Measurements from ENCODE around the gene CNTN2. TPM values are rescaled to one million over a fixed set of nuclear protein-coding genes. Genes with fewer than 3 reads are reported as not detected.

CNTN2 gene
- total RNA-seq (2021; fragmentation: NEBNext Ultra II Directional; extraction: Animal tissue kit (Norgen Biotek cat#: 25700)) = not detected
- long read RNA-seq = 0 reads

GRCh38 chr1:205042911-205043806, at the start of gene CNTN2:
Gene CNTN2 (plus strand): TSS chr1:205043212. CDS start chr1:205053186, 9,974 bp downstream.
- no peak for TF ChIP-seq CTCF (IDR thresholded peaks at IDR 0.05)
- Mint-ChIP-seq H3K4me3 (no peak within 1 kb of the TSS), H3K36me3 (ENCODE audit: low read depth) (no peaks in the 10 kb centered on the region), H3K27me3 (ENCODE audit: insufficient read depth) (peaks cover 70% of the 10 kb centered on the region), H3K9me3 (no peaks in the 10 kb centered on the region), H3K27ac (no peak within 1 kb of the TSS), H3K4me1 (ENCODE audit: low read depth) (no peaks in the 10 kb centered on the region)
- DNase-seq = no peak

GRCh38 chr1:204994086-204994862, 48.7 kb upstream of the CNTN2 start:
- peaks cover 20% of the 10 kb centered on the region for H3K27me3 Mint-ChIP-seq (ENCODE audit: insufficient read depth)
- DNase-seq = no peak
- H3K9me3 Mint-ChIP-seq = no peaks in the 10 kb centered on the region
- H3K4me1 Mint-ChIP-seq (ENCODE audit: low read depth) = peaks cover 14% of the 10 kb centered on the region
- TF ChIP-seq CTCF (IDR thresholded peaks at IDR 0.05) = no peak
- H3K36me3 Mint-ChIP-seq (ENCODE audit: low read depth) = no peaks in the 10 kb centered on the region
- no peak overlapping the region for H3K4me3 Mint-ChIP-seq
- no peak overlapping the region for H3K27ac Mint-ChIP-seq

- no peak for DNase-seq
- Mint-ChIP-seq H3K36me3 (ENCODE audit: low read depth) (no peaks in the 10 kb centered on the region), H3K9me3 (no peaks in the 10 kb centered on the region), H3K27me3 (ENCODE audit: insufficient read depth) (peaks cover 26% of the 10 kb centered on the region), H3K4me1 (ENCODE audit: low read depth) (peaks cover 12% of the 10 kb centered on the region), H3K4me3 (no peak overlapping the region), H3K27ac (no peak overlapping the region)
- no peak for TF ChIP-seq CTCF (IDR thresholded peaks at IDR 0.05)
Measured at GRCh38 chr1:204996981-204997380, 46.0 kb upstream of the CNTN2 start.

- no peak for DNase-seq
- TF ChIP-seq CTCF (IDR thresholded peaks at IDR 0.05) = no peak
- H3K4me3 Mint-ChIP-seq = no peak overlapping the region
- H3K9me3 Mint-ChIP-seq = no peaks in the 10 kb centered on the region
- no peak overlapping the region for H3K27ac Mint-ChIP-seq
- peaks cover 12% of the 10 kb centered on the region for H3K4me1 Mint-ChIP-seq (ENCODE audit: low read depth)
- peaks cover 34% of the 10 kb centered on the region for H3K27me3 Mint-ChIP-seq (ENCODE audit: insufficient read depth)
- H3K36me3 Mint-ChIP-seq (ENCODE audit: low read depth) = no peaks in the 10 kb centered on the region
Measured at GRCh38 chr1:204997591-204998355, 45.2 kb upstream of the CNTN2 start.

- Mint-ChIP-seq H3K27ac (no peak overlapping the region), H3K36me3 (ENCODE audit: low read depth) (no peaks in the 10 kb centered on the region), H3K4me1 (ENCODE audit: low read depth) (no peaks in the 10 kb centered on the region), H3K27me3 (ENCODE audit: insufficient read depth) (peaks cover 48% of the 10 kb centered on the region), H3K9me3 (no peaks in the 10 kb centered on the region), H3K4me3 (no peak overlapping the region)
- TF ChIP-seq CTCF (IDR thresholded peaks at IDR 0.05) = no peak
- DNase-seq = no peak
Measured at GRCh38 chr1:205001162-205001561, 41.9 kb upstream of the CNTN2 start.

Measured in HFFc6 (cell line).